Spleen (tissue), 7 donors: Measurements from ENCODE around the gene TAF3.

Experiments
- POLR2A ChIP-seq, 3 donors: fragments of 450-650 bp; IDR thresholded peaks; one replicate each; pipeline ENCODE4 v1.5.1; 2017; ENCODE audit warnings: antibody characterized with exemption in 3 of 3, mild to moderate bottlenecking in 1 of 3
- TF ChIP-seq, protein P1 (sequence below), 11 experiments: fragments of 200-600 bp in 7 of 11; fragments of 450-650 bp in 4 of 11; sonication (generic) in 4 of 11; IDR thresholded peaks in 8 of 11; conservative IDR thresholded peaks in 3 of 11; 1 replicate in 7 of 11; 2 replicates in 4 of 11; pipeline versions ENCODE4 v1.4.0 to v1.8.0; 2016 to 2021; ENCODE audit warnings: antibody characterized with exemption in 11 of 11, inconsistent platforms in 4 of 11, mild to moderate bottlenecking in 1 of 11
- donor health status: DM: no; HTN: no; CAD: no; lungs with moderate emphysema.
- donor health status: DM: no; HTN: no; CAD: no.
- donor health status: DM: no; HTN: no; CAD: no.

DNA sequence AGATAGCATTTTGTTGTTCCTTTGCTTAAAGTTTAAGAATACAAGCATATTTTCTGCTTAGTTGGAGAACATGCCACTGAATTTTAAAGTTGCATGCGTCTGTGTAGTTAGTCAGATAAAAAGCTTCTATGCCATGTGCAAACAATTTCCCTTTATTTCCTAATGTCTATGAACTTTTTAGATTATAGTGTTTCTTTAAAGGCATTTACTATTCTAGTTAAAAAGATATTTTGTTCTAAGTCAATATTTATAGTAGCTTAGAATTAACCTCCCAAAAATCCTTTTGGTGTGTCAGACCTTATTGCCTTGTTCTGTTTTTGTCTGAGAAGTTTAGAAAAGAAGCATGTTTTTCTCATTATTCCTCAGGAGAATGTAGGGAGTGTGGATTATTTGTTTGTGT, 137.1 kb downstream of the TAF3 start:
- no peak for TF ChIP-seq POLR2A (IDR thresholded peaks at IDR 0.05)
- TF ChIP-seq, protein P1, sequence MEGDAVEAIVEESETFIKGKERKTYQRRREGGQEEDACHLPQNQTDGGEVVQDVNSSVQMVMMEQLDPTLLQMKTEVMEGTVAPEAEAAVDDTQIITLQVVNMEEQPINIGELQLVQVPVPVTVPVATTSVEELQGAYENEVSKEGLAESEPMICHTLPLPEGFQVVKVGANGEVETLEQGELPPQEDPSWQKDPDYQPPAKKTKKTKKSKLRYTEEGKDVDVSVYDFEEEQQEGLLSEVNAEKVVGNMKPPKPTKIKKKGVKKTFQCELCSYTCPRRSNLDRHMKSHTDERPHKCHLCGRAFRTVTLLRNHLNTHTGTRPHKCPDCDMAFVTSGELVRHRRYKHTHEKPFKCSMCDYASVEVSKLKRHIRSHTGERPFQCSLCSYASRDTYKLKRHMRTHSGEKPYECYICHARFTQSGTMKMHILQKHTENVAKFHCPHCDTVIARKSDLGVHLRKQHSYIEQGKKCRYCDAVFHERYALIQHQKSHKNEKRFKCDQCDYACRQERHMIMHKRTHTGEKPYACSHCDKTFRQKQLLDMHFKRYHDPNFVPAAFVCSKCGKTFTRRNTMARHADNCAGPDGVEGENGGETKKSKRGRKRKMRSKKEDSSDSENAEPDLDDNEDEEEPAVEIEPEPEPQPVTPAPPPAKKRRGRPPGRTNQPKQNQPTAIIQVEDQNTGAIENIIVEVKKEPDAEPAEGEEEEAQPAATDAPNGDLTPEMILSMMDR (IDR thresholded peaks at IDR 0.05 in 8 of 11, conservative IDR thresholded peaks at IDR 0.05 in 3 of 11) = no peak
